T-helper 2 cell treated with Interferon-gamma antibody and Interleukin-4, amounts not matched to agents 5 μg/mL and 100 μg/mL, for 36 hours (primary cell): ENCODE results near the gene TBL1XR1.
"Not testable (repeated sequence)": the region's sequence is repeated elsewhere in the genome, so short reads cannot be mapped to it uniquely, and the experiment has no call there.

ENCODE experiments used
- DNase-seq: peaks from one replicate; pipeline ENCODE4 v3.0.0; 2021; ENCODE audit warnings: low spot score
- H3K27ac Mint-ChIP-seq: one replicate; pipeline ENCODE4 v1.8.0; 2021; ENCODE audit warnings: mild to moderate bottlenecking, mixed read lengths
- H3K27me3 Mint-ChIP-seq: one replicate; pipeline ENCODE4 v1.8.0; 2021; ENCODE audit warnings: low read depth, mixed read lengths
- H3K36me3 Mint-ChIP-seq: one replicate; pipeline ENCODE4 v1.8.0; 2021; ENCODE audit warnings: low read depth, mixed read lengths
- H3K4me1 Mint-ChIP-seq: one replicate; pipeline ENCODE4 v1.8.0; 2021; ENCODE audit warnings: low read depth, mixed read lengths
- H3K4me3 Mint-ChIP-seq: one replicate; pipeline ENCODE4 v1.8.0; 2022; ENCODE audit warnings: mild to moderate bottlenecking, moderate library complexity, mixed read lengths
- H3K9me3 Mint-ChIP-seq: one replicate; pipeline ENCODE4 v1.8.0; 2021; ENCODE audit warnings: mixed read lengths

The TBL1XR1 gene

DNA sequence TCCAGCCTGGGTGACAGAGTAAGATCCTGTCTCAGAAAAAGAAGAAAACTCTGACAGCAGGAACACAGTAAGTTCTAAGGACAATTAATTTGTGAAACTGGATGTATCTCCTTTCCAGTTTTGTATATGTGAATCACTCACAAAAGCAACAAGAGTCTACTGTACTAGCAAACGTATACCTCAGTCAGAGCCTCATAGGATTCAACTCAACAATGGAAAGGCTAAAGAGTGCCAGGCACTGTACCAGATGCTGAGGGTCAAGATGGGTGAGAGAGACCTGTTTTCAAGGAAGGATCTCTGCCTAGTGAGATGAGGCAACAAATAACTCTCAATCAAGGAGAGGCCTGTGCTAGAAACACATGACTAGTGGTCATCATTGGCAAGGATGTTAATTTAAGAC, 14.9 kb downstream of the TBL1XR1 start:
- H3K4me1 Mint-ChIP-seq, result peaks cover 44% of the 10 kb centered on the region
- no peak for DNase-seq
- no peaks in the 10 kb centered on the region for H3K27me3 Mint-ChIP-seq
- peaks cover 23% of the 10 kb centered on the region for H3K36me3 Mint-ChIP-seq
- no peak overlapping the region for H3K27ac Mint-ChIP-seq
- H3K9me3 Mint-ChIP-seq, result no peaks in the 10 kb centered on the region
- no peak overlapping the region for H3K4me3 Mint-ChIP-seq

DNA sequence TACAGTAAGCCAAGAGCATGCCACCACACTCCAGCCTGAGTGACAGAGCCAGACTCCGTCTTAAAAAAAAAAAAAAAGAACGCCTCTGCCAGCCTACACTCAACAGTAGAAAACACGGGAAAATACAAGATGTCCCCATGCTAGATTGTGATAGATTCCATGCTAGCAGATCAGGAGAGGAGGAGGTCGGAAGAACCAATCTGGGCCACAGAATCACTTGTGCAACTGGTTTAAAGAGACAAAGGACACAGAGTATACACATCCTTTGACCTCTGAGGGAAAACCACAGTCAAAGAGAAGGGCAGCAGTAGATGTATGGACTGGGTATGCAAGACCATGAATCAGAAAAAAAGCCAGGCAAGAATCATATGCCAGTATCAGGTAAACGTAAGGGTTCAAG, 15.9 kb downstream of the TBL1XR1 start:
- H3K27ac Mint-ChIP-seq, result no peak overlapping the region
- peaks cover 19% of the 10 kb centered on the region for H3K36me3 Mint-ChIP-seq
- no peaks in the 10 kb centered on the region for H3K27me3 Mint-ChIP-seq
- no peaks in the 10 kb centered on the region for H3K9me3 Mint-ChIP-seq
- H3K4me3 Mint-ChIP-seq, result no peak overlapping the region
- peaks cover 41% of the 10 kb centered on the region for H3K4me1 Mint-ChIP-seq
- no peak for DNase-seq

DNA sequence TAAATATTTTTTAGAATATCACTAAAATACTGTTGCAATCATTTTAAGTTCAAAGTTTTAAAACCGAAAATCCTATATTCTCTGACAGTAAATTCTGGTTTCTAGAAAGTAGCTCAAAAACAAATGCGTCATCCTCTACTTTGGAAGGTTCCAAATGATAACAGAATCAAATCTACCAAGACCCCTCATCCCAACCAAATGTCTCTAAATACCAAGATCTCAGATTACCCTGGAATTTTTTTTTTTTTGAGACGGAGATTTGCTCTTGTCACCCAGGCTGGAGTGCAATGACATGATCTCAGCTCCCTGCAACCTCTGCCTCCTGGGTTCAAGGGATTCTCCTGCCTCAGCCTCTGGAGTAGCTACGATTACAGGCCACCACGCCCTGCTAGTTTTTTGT, 16.8 kb downstream of the TBL1XR1 start:
- Mint-ChIP-seq H3K9me3 (no peaks in the 10 kb centered on the region), H3K27me3 (no peaks in the 10 kb centered on the region), H3K4me1 (peaks cover 40% of the 10 kb centered on the region), H3K27ac (no peak overlapping the region), H3K4me3 (no peak overlapping the region), H3K36me3 (peaks cover 19% of the 10 kb centered on the region)
- no peak for DNase-seq

DNA sequence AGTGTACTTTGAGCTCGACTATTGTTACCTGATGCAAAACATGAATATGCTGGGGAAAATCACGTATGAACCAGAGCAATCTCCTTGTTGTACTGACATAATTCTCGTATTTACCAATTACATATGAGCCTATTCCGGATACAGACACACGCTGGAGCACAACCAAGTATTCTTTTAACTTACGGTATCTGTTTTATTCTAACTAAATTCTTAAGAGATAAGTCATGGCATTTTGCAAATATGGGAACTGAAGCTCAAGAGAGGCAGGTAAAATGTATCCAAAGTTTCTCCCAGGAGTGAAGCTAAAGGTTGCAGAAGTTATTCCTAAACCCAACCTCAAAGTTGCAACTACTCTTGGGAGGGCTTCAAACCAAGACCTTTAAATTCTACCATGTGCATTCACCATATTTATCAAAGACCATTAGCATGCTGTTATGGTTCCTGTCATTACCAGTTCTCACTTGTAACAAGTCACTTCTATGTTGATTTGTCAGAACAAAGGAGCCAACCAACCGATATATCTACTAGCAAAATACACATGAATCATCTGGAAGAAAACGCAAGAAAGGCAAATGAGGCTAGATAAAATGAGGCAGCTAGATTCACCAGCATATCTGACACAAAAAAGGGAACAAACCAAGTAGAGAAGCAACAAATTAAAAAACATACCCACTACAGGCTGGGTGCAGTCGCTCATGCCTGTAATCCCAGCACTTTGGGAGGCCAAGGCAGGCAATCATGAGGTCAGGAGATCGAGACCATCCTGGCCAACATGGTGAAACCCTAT, 17.8 kb downstream of the TBL1XR1 start:
- peaks cover 17% of the 10 kb centered on the region for H3K36me3 Mint-ChIP-seq
- no peak overlapping the region for H3K4me3 Mint-ChIP-seq
- H3K9me3 Mint-ChIP-seq, result no peaks in the 10 kb centered on the region
- peak overlapping the region; percentile 41 for H3K27ac Mint-ChIP-seq
- DNase-seq, result no peak
- no peaks in the 10 kb centered on the region for H3K27me3 Mint-ChIP-seq
- H3K4me1 Mint-ChIP-seq, result peaks cover 37% of the 10 kb centered on the region

DNA sequence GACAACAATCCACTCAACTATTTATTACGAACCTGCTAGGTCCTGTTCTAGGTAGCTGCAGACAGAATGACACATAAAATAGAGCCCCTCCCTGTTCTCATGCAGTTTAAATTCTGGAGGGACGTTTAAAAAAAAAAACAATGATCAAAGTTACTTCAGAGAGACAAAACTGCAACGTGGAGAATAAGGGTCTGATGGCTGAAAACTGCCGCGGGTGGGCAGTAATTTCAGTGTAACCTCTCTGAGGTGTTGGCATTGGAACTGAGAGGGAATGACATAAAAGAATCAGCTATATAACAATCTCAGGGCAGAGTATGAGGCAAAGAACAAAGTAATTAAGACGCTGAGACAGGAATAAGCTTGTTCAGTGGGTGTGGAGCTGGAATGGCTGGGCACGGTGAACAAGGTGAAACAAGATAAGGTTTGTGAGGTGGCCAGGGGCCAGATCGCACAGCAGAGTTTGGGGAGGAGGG, 19.5 kb downstream of the TBL1XR1 start:
- Mint-ChIP-seq H3K4me3 (no peak overlapping the region), H3K27me3 (no peaks in the 10 kb centered on the region), H3K9me3 (no peaks in the 10 kb centered on the region), H3K27ac (no peak overlapping the region), H3K36me3 (peaks cover 23% of the 10 kb centered on the region), H3K4me1 (peaks cover 34% of the 10 kb centered on the region)
- no peak for DNase-seq

DNA sequence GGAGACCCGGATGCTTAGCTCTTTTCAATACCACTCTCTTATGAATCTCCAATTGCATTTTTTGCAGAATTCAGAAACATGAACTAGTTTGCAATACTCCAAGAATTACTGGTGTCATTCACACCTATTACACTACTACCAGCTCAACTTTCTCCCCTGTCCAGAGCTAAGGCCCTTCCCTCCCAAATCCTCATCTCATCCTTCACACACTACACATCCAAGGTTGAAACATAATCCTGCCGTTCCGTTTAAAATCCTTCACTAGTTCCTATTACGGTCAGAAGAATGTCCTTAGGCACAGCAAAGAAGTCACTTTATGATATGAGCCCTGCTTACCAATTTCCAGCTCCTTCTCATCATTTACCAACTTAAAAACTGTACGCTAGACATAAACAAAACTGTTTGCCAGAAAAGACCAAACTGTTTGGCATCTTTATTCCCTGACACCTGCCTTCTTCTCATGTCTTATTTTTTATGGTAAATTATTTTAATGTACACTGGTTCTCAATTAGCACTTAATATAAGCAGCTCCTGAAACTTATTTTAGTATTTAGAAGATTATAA, 22.6 kb downstream of the TBL1XR1 start:
- H3K4me3 Mint-ChIP-seq, result no peak overlapping the region
- peaks cover 29% of the 10 kb centered on the region for H3K4me1 Mint-ChIP-seq
- no peaks in the 10 kb centered on the region for H3K9me3 Mint-ChIP-seq
- H3K36me3 Mint-ChIP-seq, result peaks cover 32% of the 10 kb centered on the region
- peak overlapping the region; percentile 33 for H3K27ac Mint-ChIP-seq
- DNase-seq, result no peak
- H3K27me3 Mint-ChIP-seq, result no peaks in the 10 kb centered on the region

DNA sequence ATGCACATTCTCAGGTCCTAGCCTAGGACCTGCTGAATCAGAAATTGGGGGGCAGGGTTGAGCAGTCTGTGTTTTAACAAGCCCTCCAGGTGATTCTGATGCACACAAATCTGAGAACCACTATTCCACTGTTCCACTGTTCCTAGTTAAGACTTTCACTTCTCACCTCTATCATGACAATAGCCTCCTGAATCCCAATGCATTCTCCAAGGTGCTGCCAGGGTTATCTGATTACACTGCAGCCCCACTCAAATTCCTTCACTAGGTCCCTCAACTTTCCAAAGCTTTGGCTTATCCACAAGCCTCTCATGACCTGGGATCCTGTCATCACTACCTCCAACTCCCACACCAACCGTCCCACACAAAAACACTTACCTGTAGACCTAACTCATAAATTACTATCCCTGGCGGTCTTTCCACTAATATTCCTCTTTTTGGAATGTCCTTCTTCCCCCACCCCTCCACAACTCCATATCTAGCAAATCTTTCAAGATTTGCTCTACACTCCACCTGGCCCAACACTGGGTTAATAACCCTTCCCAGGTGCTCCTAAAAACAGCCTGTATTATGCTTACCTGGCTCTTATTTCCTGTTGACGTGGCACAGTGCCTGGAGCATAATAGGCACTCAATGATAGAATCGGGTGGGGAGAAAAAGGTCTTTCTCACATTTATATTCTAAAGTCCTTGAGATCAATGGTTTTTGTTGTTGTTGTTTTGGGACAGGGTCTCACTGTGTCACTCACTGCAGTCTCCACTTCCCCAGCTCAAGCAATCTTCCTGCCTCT, 27.2 kb downstream of the TBL1XR1 start:
- Mint-ChIP-seq H3K9me3 (peaks cover 10% of the 10 kb centered on the region), H3K27me3 (no peaks in the 10 kb centered on the region), H3K4me3 (no peak overlapping the region), H3K27ac (peak overlapping the region; percentile 6), H3K4me1 (peaks cover 38% of the 10 kb centered on the region), H3K36me3 (peaks cover 46% of the 10 kb centered on the region)
- DNase-seq, result no peak

DNA sequence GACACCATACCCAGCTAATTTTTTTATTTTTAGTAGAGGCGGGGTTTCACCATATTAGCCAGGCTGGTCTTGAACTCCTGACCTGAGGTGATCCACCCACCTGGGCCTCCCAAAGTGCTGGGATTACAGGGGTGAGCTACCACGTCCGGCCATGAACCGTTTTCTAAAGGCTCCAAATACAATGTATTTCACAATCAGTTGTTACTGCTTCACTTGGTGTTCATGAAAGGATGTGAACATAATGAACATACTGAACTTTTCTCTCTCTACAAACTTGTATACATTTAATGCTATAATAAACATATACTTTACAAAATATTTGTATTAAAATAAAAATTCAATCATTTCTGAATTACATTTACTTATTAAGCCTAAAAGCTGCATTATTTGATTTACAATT, 28.9 kb downstream of the TBL1XR1 start:
- Mint-ChIP-seq H3K27me3 (no peaks in the 10 kb centered on the region), H3K4me1 (peaks cover 37% of the 10 kb centered on the region), H3K4me3 (no peak overlapping the region), H3K36me3 (peaks cover 53% of the 10 kb centered on the region), H3K27ac (no peak overlapping the region), H3K9me3 (peaks cover 10% of the 10 kb centered on the region)
- no peak for DNase-seq

DNA sequence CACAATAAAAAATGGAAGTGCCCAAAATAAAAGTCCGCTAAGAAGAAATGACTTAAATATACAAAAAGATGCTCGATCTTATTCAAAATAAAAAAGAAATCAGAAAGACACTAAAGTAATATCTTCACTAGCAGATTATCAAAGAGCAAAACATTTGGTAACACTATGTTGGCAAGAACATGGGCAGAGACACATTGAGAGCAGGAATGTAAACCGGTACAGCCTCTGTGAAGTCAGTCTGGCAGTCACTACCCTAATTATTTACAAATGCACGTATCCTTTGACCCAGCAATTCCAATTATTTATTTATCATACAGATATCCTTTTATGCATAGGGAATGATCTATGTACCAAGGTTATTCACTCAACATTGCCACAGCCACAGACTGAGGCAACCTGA, 34.5 kb downstream of the TBL1XR1 start:
- H3K4me3 Mint-ChIP-seq, result no peak overlapping the region
- no peak for DNase-seq
- H3K27me3 Mint-ChIP-seq, result no peaks in the 10 kb centered on the region
- H3K9me3 Mint-ChIP-seq, result peaks cover 10% of the 10 kb centered on the region
- H3K27ac Mint-ChIP-seq, result no peak overlapping the region
- peaks cover 34% of the 10 kb centered on the region for H3K4me1 Mint-ChIP-seq
- peaks cover 58% of the 10 kb centered on the region for H3K36me3 Mint-ChIP-seq

DNA sequence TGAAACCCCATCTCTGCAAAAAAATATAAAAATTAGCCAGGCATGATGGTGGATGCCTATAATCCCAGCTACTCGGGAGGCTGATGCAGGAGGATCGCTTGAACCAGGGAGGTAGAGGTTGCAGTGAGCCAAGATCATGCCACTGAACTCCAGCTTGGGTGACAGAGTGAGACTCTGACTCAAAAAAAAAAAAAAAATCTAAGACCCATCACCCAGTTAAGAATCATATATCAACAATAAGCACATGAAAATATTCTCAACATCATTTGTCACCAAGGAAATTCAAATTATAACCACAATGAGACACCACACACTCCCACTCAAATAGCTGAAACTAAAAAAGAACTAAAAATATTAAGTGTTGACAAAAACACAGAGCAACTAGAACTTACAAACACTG, 35.7 kb downstream of the TBL1XR1 start:
- H3K27me3 Mint-ChIP-seq, H3K27ac Mint-ChIP-seq, H3K9me3 Mint-ChIP-seq, H3K4me3 Mint-ChIP-seq, DNase-seq: not testable (repeated sequence)
- Mint-ChIP-seq H3K4me1 (peaks cover 32% of the 10 kb centered on the region), H3K36me3 (peaks cover 54% of the 10 kb centered on the region)

DNA sequence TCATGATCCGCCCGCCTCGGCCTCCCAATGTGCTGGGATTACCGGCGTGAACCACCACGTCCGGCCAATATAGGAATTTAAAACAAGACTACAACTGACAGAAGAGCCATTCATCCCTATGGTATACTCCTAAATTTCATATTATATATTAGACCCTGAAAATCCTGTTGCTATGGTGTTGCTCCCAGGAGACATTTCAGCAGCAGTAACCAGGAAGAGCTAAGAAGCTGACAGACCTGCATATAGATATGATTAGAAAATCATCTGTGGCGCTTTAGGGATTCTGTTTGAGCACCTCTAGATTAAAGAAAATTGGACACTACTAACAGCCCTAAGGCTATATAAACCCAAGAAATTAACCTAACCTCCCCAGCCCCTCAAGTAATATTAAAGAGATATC, 38.8 kb downstream of the TBL1XR1 start:
- no peaks in the 10 kb centered on the region for H3K9me3 Mint-ChIP-seq
- H3K27ac Mint-ChIP-seq, result no peak overlapping the region
- no peak overlapping the region for H3K4me3 Mint-ChIP-seq
- H3K36me3 Mint-ChIP-seq, result peaks cover 38% of the 10 kb centered on the region
- peaks cover 24% of the 10 kb centered on the region for H3K4me1 Mint-ChIP-seq
- no peaks in the 10 kb centered on the region for H3K27me3 Mint-ChIP-seq
- DNase-seq, result no peak

DNA sequence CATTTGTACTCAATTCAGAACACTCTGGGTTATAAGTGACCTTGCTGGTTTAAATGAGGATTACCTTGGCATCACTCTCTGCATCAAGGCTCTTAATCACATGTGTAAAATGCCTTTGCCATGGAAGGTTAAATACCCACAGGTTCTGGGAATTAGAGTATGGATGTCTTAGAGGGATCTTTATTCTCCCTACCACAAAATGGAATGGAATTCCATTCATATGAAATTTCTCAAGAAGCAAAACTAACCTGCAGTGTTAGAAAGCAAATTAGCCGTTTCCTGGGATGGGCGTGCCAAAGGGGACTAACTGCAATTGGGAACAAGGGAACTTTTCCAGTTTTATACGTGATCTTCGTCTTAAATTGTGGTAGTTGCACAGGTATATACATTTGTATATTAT, 39.8 kb downstream of the TBL1XR1 start:
- H3K27ac Mint-ChIP-seq, result no peak overlapping the region
- no peak for DNase-seq
- H3K4me1 Mint-ChIP-seq, result peaks cover 25% of the 10 kb centered on the region
- H3K36me3 Mint-ChIP-seq, result peaks cover 34% of the 10 kb centered on the region
- H3K4me3 Mint-ChIP-seq, result no peak overlapping the region
- H3K27me3 Mint-ChIP-seq, result no peaks in the 10 kb centered on the region
- no peaks in the 10 kb centered on the region for H3K9me3 Mint-ChIP-seq

DNA sequence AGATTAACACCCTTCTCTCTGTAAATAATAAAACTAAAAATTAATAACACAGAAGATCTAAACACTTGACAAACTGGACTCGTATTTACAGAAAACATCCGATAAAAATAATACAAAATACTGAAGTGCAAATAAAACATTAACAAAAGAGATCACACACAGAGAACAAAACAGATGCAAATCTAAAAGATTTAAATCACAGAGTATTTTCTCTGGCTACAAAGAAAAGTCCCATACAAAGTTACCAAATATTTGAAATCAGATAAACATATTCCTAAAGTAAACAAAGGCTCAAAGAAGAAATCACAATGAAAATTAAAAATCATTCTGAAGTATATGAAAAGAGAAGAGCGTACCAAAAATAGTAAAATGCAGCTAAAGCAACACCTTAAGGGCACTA, 42.5 kb downstream of the TBL1XR1 start:
- Mint-ChIP-seq H3K27me3 (no peaks in the 10 kb centered on the region), H3K4me3 (no peak overlapping the region), H3K36me3 (peaks cover 15% of the 10 kb centered on the region), H3K27ac (no peak overlapping the region), H3K9me3 (no peaks in the 10 kb centered on the region), H3K4me1 (peaks cover 32% of the 10 kb centered on the region)
- DNase-seq, result no peak

DNA sequence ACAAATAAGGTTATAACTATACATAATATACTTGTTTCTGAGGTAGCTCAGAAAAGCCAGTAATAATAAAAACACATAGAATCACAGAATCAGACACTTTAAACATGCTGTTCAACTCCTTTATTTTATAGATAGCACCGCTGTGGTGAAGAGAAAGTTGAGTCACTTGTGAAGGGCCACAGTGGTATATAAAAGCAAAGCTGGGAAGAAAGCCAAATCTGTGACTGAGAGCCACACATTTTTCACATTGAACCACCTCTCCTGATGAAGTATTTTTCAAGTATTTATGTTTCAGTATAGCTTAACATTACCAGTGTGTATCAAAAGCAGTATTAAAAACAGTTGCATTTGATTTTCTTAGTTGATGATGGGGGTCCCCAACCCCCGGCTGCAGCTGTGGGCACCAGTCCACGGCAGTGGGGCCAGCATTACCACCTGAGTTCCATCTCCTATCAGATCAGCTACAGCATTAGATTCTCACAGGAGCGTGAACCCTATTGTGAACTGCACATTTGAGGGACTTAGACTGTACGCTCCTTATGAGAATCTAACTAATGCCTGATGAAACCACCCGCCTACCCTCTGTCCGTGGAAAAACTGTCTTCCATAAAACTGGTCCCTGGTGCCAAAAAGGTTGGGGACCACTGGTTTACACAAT, 46.2 kb downstream of the TBL1XR1 start:
- Mint-ChIP-seq H3K27me3 (no peaks in the 10 kb centered on the region), H3K4me3 (peak overlapping the region; percentile 29), H3K36me3 (peaks cover 15% of the 10 kb centered on the region), H3K9me3 (no peaks in the 10 kb centered on the region), H3K4me1 (peaks cover 47% of the 10 kb centered on the region), H3K27ac (peak overlapping the region; percentile 55)
- DNase-seq, result no peak
